ENCODE measurements around the gene IL1RL1.

IL1RL1 gene

DNA sequence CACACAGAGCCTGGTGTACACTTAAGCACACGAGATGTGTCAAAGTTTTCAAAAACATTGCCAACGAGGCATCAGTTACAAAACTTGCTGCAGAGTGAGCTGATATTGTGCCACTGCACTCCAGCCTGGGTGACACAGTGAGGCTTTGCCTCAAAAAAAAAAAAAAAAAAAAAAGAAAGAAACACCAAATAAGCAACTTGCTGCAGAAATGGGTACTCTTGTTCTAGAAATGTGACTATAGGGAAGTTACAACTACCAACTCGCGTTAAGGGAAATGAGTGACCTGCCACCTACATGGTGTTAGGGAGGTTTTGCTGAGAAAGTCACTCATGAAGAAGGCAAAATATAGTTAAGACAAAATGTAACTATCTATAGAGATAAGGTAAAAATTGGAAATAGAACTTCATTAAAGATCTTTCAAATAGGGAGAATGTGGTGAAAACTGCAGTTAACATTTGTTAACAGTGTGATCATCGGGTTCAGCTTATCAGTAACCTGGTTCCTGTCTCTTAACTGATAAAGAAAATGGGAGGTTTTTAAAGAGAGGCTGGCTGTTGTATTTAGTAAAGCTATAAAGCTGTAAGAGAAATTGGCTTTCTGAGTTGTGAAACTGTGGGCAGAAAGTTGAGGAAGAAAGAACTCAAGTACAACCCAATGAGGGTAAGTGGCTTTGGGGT lies at the start of gene IL1RL1:
TSS of gene IL1RL1 (plus strand) at position 600 of the 677 bp plus-strand sequence. CDS start 26,702 bp downstream, outside the sequence.
- H3K4me1 ChIP-seq (ENCODE audit: control insufficient read depth, insufficient read depth, low read length), result no peaks in the 10 kb centered on the region
- no peaks in the 10 kb centered on the region for H3K9me3 ChIP-seq (ENCODE audit: control insufficient read depth, insufficient read depth, low read depth, low read length)
- no peaks in the 10 kb centered on the region for H3K36me3 ChIP-seq (ENCODE audit: control insufficient read depth in 2 of 2, insufficient read depth in 1 of 2, low read length in 2 of 2)
- ChIA-PET CTCF (interaction anchor here (0.9 to 1.6 kb wide), 2 partner anchors 9 to 70 kb away, joined by 3 to 6 read pairs; no protein-coding TSS in a partner anchor), POLR2A (no interaction called here)
- no peak for TF ChIP-seq ZNF416 (tag by site-specific recombination; IDR thresholded peaks at IDR 0.05)
- no peak for TF ChIP-seq ZNF624 (tag by site-specific recombination; IDR thresholded peaks at IDR 0.05)
- TF ChIP-seq ZBTB17 (tag by site-specific recombination; IDR thresholded peaks at IDR 0.05), result no peak
- no peak for TF ChIP-seq ZNF133 (tag by site-specific recombination; IDR thresholded peaks at IDR 0.05)
- TF ChIP-seq ZNF645 (tag by site-specific recombination; IDR thresholded peaks at IDR 0.05), result no peak
- no peak within 1 kb of the TSS for H3K27ac ChIP-seq (ENCODE audit: extremely low read depth, low read depth, low read length)
- H3K4me3 ChIP-seq (ENCODE audit: low read depth, low read length), result no peak within 1 kb of the TSS

- Histone ChIP-seq H3K4me1 (ENCODE audit: control insufficient read depth, insufficient read depth, low read length) (no peaks in the 10 kb centered on the region), H3K9me3 (ENCODE audit: control insufficient read depth, insufficient read depth, low read depth, low read length) (no peaks in the 10 kb centered on the region), H3K27ac (ENCODE audit: extremely low read depth, low read depth, low read length) (no peak overlapping the region), H3K4me3 (ENCODE audit: low read depth, low read length) (no peak overlapping the region), H3K36me3 (ENCODE audit: control insufficient read depth in 2 of 2, insufficient read depth in 1 of 2, low read length in 2 of 2) (no peaks in the 10 kb centered on the region)
- ChIA-PET POLR2A (no interaction called here), CTCF (interaction anchor here (0.7 to 1.6 kb wide), 2 partner anchors 22 kb away, joined by 3 to 5 read pairs; no protein-coding TSS in a partner anchor)
- TF ChIP-seq ZFP37 (tag by site-specific recombination; IDR thresholded peaks at IDR 0.05), result no peak
- no peak for TF ChIP-seq GLI2 (tag by site-specific recombination; IDR thresholded peaks at IDR 0.05; ENCODE audit: borderline replicate concordance, low read depth)
- TF ChIP-seq BCL11A (tag by site-specific recombination; IDR thresholded peaks at IDR 0.05; ENCODE audit: low read depth), result no peak
- TF ChIP-seq ELK4 (IDR thresholded peaks at IDR 0.05; ENCODE audit: borderline replicate concordance, low read depth, low read length), result no peak
- no peak for TF ChIP-seq ZNF623 (tag by site-specific recombination; IDR thresholded peaks at IDR 0.05)
- no peak for TF ChIP-seq ZNF23 (tag by site-specific recombination; IDR thresholded peaks at IDR 0.05; ENCODE audit: borderline replicate concordance)
- TF ChIP-seq ZNF707 (tag by site-specific recombination; IDR thresholded peaks at IDR 0.05), result no peak
- no peak for TF ChIP-seq ZNF311 (tag by site-specific recombination; IDR thresholded peaks at IDR 0.05; ENCODE audit: borderline replicate concordance)
- no peak for TF ChIP-seq ZNF221 (tag by site-specific recombination; IDR thresholded peaks at IDR 0.05; ENCODE audit: borderline replicate concordance)
- TF ChIP-seq ZNF398 (tag by site-specific recombination; IDR thresholded peaks at IDR 0.05), result no peak
- no peak for TF ChIP-seq ZNF843 (tag by site-specific recombination; IDR thresholded peaks at IDR 0.05)
- TF ChIP-seq TSHZ1 (tag by site-specific recombination; IDR thresholded peaks at IDR 0.05; ENCODE audit: borderline replicate concordance), result no peak
- no peak for TF ChIP-seq ZNF132 (tag by site-specific recombination; IDR thresholded peaks at IDR 0.05; ENCODE audit: borderline replicate concordance)
These were observed 48.9 kb upstream of the IL1RL1 start for GRCh38 chr2:102262216-102263129.
